NCI-H82 treated with DMSO at 0.1 percent for 48 hours (cell line): Measurements from ENCODE around the gene BCL11B.

Source experiments
- DNase-seq: peaks from one replicate; lab custom pipeline; 2025; ENCODE audit not compliant: unreplicated experiment; lab: John Stamatoyannopoulos, UW

Gene BCL11B

DNA sequence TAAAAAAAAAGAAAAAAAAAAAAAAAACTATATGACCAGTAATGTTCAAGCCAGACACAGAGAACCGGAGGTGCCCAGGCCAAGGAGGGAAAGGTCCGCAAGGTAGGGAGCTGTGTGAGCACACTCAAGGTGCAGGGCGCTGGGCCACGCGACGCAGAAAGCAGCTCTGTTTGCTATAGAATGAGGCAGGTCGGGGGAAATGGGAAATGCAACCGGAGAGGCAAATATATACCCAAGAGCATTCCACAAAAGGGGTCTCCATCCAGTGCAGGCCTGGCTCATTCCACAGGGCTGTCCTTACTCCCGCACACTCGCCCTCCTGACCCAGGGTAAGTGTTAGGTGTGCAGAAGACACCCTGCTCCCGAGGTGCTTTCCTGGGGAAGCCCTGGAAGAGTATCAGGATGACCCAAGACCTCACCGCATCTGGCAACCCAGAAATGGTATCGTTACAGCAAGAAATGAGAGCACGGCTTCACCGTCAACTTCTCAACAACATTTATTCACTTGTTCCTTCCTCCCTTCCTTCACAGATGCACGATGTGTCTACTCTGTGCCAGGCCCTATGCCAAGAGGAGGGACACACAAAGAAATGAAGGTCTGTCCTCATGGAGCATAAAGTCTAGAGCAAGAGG is 86.4 kb downstream of the BCL11B start:
- no peak for DNase-seq

DNA sequence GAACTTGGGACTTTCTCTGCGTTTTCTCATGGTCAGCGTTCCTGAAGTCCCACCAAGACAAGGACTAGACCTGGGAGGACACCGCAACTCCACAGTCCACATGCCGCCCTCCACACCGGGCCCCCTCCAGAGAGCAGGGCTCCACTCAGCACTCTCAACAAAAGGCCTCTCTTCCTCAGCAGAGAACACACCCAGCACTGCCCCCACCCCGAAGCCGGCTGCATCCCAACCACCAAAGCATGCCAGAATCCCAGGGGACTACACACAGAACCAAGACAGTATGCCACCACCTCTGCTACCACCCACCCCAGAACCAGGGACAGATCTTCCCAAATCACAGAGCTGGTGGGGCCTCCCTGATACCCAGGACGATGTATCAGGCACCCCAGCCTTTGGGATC is 88.3 kb downstream of the BCL11B start:
- no peak for DNase-seq

DNA sequence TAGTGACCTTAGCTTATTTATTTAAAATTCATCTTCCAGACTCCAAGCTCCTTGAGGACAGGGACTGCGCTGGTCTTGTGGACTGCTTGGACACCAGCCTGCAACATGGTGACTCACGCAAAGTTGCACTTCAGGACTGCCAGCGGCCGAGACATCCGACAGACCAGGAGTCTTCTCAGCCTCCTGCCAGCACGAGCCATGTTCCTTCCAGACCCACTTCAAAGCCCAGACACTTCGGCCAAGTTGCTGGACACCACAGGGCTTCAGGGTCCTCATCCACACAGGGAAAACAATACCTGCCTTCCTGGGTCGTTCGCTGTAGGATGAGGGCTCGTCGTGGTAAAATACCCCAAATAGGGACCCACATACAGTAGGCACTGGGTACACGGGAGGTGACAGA is 88.7 kb downstream of the BCL11B start:
- no peak for DNase-seq

DNA sequence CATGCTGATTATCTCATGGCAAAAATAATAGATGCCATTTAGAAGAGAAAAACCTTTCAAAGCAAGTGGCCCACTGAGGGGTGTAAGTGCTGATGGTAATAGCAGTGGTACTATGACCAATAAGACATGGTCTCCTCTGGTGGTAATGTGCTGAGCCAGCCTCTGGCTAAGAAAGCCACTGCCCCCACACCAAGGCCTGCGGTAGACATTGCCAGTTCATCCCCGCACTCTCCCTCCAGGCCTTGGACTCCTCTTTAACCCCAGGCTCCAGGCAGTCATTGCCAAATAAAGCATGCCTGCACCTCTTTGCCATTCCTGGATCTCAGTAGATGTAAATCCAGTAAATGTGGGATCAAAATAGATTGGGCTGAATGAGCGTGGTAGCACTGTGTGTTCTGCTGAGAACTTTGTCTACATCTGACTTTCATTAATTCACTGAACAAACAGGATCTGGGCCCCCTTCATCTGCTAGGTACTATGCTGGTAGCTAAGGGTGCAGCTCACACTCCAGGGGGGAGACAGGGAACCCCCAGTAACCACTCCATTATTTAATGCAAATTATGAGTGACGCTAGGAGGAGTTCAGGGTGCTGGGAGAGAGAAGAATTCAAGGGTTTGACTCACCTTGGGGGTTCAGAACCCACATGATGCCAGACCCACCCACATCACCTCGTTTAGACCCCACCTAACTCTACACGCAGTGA is 89.3 kb downstream of the BCL11B start:
- no peak for DNase-seq

DNA sequence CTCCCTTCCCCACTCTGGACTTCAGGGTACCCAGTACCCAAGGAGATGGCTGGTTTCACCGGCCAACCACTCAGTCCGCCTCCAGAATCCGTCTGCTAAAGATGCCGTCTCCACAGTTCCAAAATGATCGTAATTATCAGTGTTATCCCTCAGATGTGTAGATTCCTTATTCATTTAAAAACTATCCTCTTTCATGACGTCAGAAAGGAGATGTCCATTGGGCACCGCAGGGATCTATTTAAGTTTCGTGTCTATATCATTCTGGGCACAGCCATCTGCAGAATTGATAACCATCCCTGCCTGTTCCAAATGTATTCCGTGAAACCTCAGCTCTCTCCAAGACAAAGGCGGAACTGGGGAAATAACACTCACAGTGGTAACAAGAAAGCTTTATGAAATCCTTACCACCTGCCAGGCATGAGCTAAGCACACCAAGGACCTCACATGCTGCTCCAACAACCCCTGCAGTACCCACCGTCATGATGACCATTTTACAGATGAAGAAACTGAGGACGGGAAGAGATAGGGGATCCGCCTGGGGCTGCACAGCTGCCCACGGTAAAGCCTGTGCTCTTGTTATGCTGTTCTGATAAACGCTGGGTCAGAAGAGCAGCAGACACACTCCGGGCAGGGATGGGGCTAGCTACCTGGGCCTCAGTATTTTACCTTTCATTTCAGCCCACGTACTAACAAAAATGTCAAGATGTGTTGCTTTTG is 90.0 kb downstream of the BCL11B start:
- no peak for DNase-seq

DNA sequence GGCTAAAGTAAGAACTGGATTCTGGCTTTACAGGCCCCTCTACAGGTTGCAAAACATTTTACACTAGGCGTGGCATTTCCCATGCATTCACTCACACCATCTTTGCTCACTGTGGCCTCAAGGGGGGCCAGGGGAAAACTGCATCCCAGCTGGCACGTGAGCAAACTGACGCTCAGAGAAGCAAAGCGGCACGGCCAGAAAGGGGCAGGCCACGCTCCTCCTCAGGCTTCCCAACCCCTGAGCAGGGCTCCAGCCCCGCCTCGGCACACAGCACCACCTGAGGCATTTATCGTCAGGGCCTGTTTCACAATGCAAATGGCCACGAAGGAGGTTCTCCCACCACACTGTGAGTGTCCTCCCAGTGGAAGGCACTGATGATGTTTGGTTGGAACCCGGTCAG is 90.8 kb downstream of the BCL11B start:
- no peak for DNase-seq

DNA sequence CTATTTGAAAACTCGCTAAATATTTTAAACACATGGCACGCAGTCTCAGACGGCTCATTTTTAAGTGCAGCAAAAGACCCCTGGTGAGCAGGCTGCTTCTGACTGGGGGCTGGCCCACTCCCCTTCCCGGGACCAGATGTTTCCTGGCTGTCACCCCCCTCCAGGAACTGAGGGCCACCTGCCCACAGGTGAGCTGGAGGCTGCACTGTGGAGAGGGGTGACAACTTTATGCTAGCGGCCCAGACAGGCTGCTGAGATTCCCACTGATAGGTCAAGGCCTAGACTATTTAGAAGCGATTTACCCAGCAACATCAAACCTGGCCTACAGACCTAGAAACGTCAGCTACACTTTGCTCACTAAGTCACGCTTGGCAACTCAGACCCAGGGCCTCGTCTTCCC is 92.1 kb downstream of the BCL11B start:
- no peak for DNase-seq

DNA sequence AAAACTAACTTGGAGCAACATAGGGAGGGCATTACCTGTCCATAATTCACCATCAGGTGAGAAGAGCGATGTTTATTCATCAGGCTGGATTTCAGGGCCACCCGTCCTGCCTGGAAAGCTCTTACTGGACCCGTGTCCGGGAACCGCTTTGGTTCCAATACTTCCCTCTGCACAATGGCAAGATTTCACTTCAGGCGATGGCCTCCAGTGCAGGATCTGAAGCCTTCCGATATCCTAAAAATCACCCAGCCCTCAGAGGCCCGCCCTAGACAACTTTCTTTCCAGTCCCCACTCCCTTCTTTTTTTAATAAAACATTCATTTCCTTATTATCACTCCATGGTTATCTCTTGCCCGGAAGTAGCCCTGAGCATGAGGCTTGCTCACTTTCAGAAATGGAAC is 92.5 kb downstream of the BCL11B start:
- no peak for DNase-seq

DNA sequence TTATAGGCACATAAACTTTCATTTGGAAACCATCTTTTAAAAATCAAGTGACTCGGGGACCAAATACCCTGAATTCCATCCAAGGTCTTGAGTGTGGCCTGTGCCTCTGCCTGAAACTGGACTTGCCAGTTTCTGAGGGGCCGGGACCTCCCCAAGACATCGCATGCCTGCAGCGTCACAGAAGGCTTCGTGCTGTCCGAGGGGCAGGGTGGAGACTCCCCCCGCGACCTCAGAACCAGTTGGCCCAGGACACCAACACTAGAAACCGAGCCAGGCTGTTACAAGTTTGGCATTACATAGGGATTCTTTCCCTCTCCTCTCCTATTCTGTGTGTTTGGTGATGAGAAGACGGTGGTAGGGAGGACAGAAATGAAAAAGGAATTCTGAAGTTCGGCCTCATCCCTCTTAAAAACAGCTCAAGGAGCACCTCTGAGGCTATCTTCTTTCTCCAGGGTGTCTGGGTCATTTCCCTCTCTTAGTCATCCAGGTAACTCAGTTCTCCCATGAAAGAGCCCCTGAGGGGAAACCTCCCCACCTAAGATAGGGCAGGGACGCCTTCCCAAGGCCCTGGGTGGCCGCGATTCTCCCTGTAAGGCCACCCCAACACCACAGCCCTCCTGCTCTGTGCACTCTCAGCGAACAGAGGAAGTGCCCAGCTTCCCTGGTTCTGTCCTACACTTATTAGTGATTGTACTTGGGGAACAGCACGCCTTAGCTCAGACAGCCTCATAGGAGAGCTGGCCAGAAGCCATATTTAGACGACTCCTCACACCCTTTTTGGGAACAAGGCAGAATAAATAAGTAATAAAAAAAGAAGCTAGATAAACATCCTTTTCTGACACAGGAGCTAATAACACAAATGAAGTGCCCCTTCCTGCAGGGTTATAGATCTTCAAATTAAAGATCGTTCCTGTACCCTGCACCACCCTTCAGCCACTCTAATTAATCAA is 93.8 kb downstream of the BCL11B start:
- DNase-seq, result no peak

DNA sequence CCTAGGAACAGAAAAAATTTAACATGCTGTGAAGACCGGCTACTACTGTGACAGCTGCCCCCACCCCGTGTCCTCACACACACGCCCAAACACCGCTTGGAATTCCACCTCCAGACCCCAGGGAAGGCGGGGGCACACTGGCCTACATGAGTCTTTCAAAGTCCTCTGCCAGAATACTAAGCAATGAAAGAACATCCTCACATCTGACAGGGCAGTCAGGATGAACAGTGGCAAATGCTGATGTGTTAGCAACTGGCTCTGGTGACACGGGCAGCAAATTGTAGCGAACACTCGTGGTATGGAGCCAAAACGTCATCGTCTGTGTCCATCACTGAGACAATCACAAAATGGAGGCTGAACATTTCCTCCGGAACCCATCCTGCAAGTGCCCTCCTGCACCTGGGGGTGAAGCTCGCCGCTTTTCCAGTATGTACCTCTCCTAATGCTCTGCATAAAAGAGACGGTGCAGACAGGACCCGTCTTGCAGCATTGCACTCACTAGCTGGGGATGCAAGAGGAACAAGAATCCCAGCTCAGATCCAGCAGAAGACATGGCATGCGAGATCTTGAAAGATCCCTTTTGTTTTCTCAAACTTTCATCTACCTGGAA is 94.8 kb downstream of the BCL11B start:
- DNase-seq, result no peak

DNA sequence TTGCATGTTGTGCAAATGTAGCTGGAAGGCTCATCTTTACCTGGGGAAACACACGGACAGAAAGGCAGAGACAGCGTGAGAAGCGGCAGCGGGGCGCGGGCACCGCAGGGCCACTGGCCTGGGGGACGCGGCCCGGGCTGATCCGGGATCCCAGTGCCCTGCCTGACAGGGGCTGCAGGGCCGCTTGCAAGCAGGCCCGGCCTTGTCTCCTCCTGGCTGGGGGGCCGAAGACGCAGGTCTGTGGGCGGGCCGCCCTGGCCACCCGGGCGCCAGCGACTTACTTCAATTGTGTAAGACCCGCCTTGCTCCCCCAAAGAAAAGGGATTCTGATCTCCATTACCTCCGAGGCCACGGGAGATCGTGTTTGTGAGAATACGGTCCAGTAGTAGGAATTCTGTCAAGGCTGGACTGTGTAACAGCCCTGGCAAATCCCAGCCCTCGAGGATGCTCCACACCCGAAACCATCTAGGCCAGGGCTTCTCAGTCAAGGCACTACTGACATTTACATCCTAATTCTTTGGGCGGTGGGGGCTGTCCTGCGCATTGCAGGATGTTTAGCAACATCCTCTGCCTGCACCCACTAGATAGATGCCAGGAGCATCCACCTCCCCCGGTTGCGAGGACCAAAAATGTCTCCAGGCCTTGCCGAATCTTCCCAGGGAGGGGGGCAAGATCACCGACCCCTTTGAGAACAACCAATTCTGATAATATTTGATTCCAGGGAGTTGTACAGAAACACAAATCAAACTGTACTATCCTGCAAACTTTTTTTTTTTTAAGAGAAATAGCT is 95.6 kb downstream of the BCL11B start:
- no peak for DNase-seq

DNA sequence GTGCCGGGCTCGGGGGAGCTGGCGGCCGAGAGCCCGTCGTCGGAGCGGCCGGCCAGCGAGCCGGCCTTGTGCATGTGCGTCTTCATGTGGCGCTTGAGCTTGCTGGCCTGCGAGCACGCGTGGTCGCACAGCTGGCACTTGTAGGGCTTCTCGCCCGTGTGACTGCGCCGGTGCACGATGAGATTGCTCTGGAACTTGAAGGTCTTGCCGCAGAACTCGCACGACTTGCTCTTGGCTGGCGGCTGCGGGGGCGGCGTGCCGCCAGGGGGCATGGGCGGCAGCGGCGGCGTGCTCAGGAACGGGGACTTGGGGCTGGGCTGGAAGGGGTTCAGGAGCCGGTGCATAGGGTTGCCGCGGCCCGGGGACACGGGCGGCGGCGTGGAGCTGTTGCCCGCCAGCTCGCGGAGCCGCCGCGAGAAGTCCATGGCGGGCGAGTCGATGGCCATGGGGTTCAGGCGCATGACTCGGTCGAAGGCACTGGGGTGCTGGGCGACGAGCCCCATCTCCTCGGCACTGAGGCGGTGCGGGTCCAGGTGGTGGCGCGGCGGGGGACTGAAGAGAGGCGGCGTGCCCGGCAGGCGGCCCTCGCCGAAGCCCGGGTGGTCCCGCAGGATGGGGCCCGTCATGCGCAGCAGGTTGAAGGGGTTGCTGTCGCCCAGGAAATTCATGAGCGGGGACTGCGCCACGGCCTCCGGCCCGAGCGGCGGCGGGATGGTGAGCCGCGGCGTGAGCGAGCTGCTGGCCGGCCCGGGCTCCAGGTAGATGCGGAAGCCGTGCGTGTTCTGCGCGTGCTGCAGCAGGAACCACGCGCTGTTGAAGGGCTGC is 96.5 kb downstream of the BCL11B start:
- no peak for DNase-seq

DNA sequence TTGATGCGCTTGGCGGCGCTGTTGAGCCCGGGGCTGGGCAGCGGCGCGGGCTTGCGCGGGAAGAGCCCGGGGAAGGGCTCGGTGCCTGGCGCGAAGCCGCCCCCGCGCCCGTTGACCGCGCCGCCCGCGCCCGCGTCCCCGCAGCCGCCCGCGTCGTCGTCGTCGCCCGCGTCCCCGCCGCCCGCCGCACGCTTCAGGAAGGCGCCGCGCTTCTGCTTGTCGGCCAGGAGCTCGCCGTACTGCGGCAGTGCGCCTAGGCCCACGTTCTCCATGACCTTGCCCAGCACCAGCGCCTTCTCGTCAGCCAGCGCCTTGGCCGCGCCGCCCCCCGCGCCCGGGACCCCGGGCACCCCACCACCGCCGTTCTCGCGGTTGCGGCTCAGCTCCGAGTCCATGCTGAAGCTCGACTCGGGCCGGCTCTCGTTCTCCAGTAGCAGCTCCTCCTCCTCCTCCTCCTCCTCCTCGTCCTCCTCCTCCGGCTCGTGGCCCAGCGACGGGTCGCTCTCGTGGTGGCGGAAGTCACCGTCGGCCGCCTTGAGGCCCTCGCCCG is 97.2 kb downstream of the BCL11B start:
- no peak for DNase-seq

DNA sequence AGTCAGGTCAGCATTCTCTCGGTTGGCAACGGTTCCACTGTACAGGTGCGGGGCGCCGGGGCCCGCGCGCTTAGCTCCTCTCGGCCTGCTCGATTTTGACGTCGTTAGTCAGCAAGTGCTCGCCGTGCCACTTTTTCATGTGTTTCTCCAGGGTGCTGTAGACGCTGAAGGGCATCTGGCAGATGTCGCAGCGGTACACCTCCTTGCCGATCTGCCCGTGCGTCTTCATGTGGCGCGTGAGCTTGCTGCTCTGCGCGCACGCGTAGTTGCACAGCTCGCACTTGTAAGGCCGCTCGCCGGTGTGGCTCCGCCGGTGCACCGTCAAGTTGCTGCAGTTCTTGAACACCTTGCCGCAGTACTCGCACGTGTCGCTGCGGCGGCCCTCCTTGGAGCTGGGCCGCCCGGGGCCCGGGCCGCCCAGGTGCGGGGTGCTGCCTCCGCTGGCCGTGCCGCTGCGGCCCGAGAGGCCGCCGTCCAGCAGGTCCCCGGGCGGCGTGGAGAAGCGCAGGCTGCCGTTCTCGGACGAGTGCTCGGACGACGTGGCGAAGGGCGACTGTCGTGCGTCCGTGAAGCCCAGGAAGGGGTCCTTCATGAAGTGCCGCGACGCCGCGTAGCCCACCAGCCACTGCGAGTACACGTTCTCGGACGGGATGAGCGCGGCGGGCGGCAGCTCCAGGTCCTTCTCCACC is 97.8 kb downstream of the BCL11B start:
- no peak for DNase-seq

DNA sequence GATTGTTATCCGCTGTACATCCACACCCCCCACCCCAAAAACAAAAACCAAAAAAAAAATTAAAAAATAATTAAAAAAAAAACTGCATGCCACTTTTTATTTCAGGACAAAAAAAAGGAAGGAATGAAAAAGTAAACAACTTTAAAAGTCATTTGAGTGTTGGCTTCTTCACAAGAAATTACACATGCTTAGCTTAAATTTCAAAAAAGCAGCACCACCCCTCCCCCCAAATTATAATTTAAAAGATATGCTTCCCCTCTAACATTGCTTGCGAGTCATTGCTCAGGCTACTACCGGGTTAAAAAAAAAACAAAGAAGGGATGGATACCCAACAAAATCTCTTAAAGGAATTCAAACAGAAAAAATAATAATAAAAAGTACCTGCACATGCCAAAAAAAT is 98.5 kb downstream of the BCL11B start:
- no peak for DNase-seq

DNA sequence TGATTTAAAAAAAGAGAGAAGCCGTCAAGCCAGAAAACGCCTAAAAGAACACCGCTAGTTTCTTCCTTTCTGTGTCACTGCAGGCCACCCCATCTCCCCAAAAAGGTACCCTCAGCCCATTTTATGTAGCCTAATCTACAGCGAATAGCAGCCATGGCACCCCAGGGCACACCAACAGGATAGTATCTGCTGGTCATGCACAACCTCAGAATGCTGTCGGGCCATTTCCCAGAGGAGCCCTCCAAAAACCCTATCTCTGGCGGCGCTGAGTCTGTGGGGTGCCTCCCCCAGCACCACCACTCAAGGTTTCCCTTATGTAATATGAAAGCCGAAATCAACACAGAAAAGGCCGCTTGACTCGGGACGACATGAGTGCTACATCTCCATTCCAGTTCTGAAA is 98.9 kb downstream of the BCL11B start:
- DNase-seq, result no peak

DNA sequence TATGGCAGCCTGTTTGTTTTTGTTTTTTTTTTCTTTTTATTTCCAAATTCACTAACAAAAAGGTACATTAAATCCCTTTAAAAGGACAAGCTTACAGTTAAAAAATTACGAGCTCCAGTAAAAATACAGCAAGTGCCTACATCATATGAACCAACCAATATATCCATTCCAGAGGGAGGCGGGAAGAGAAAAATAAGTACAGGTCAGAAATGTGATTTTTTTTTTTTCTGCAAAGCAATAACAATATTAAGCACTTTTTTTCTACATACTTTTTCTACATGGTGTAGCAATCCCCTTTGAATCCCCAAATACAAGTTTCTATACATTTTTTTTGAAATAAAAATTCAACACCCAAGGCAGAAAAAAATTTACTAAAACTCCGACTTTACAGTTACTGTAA is 100.6 kb downstream of the BCL11B start:
- DNase-seq, result no peak

DNA sequence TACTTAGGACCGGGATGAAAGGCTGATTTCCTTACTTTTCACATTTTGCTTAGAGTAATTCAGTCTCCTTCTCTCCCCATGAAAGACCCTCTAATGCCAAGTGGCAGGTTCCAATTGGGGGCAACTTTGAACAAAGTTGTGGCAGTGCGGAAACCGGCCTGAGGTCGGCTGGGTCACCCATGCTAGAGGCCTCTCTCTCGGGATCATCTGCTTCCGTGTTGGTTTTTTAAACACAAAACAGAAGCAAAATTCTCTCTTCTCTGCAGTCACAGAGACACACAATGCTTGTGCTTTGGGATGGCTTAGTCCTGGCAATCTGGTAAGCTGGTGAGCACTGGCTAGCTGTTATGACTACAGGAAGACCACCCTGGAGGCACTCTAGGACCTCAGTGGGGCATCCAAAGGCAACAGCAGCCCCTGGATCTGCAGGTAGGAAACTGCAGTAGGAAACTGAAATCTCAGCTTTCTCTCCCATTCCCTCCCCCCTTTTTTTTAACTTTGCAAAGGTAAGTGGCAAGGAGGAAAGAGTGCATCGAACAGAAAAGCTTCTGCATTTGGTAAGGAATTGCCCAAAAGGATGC is 102.1 kb downstream of the BCL11B start:
- no peak for DNase-seq
